ENCODE data around the gene DLEC1.
"Not testable (repeated sequence)": the region's sequence is repeated elsewhere in the genome, so short reads cannot be mapped to it uniquely, and the experiment has no call there.

Gene DLEC1

DNA sequence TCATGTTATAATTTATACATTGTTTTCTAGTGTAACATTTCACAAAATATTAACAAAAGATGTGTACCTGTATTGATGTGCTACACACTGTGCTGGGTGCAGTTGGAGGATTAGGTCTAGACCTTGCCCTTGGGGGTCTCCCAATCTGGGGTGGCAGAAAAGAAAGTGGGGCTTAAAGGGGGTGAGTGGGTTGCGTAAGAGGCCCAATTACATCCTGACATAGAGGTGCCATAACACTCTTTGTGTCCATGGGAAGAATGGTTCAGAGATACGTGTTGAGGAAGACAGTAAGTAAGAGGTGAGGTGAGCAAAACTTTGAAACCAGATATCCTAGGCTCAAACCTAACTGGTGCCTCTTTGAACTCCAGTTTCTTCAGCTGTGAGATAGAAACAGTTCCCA lies 31.0 kb downstream of the DLEC1 start:
- Mint-ChIP-seq H3K27me3 (ENCODE audit: low read depth) (peaks cover 8% of the 10 kb centered on the region), H3K9me3 (peaks cover 8% of the 10 kb centered on the region), H3K4me3 (no peak overlapping the region), H3K27ac (no peak overlapping the region), H3K4me1 (no peaks in the 10 kb centered on the region), H3K36me3 (ENCODE audit: low read depth) (peaks cover 4% of the 10 kb centered on the region)
- TF ChIP-seq, protein P1, sequence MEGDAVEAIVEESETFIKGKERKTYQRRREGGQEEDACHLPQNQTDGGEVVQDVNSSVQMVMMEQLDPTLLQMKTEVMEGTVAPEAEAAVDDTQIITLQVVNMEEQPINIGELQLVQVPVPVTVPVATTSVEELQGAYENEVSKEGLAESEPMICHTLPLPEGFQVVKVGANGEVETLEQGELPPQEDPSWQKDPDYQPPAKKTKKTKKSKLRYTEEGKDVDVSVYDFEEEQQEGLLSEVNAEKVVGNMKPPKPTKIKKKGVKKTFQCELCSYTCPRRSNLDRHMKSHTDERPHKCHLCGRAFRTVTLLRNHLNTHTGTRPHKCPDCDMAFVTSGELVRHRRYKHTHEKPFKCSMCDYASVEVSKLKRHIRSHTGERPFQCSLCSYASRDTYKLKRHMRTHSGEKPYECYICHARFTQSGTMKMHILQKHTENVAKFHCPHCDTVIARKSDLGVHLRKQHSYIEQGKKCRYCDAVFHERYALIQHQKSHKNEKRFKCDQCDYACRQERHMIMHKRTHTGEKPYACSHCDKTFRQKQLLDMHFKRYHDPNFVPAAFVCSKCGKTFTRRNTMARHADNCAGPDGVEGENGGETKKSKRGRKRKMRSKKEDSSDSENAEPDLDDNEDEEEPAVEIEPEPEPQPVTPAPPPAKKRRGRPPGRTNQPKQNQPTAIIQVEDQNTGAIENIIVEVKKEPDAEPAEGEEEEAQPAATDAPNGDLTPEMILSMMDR (IDR thresholded peaks at IDR 0.05; ENCODE audit: unreplicated experiment in 3 of 3) = no peak

GRCh38 chr3:38077073-38077472 lies 38.1 kb downstream of the DLEC1 start:
- H3K27ac Mint-ChIP-seq; H3K27me3 Mint-ChIP-seq (ENCODE audit: low read depth); H3K4me1 Mint-ChIP-seq; H3K4me3 Mint-ChIP-seq; H3K9me3 Mint-ChIP-seq; H3K36me3 Mint-ChIP-seq (ENCODE audit: low read depth): not testable (repeated sequence)

DNA sequence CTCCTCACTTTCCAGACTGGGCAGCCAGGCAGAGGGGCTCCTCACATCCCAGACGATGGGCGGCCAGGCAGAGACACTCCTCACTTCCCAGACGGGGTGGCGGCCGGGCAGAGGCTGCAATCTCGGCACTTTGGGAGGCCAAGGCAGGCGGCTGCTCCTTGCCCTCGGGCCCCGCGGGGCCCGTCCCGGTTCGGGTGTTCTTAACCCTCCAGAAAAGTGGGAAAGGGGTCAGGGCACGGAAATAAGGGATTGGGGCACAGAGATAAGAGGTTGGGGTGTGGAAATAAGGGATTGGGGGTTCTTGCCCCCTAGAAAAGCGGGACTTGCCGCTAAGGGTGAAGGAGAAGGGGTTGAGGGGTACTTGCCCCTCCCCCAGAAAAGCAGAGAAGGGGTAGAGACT lies 43.3 kb downstream of the DLEC1 start:
- peaks cover 23% of the 10 kb centered on the region for H3K9me3 Mint-ChIP-seq
- H3K4me1 Mint-ChIP-seq, H3K4me3 Mint-ChIP-seq, H3K27ac Mint-ChIP-seq: not testable (repeated sequence)
- H3K27me3 Mint-ChIP-seq (ENCODE audit: low read depth) = peaks cover 16% of the 10 kb centered on the region
- H3K36me3 Mint-ChIP-seq (ENCODE audit: low read depth) = peaks cover 20% of the 10 kb centered on the region

- not testable (repeated sequence) for H3K4me3 Mint-ChIP-seq, H3K4me1 Mint-ChIP-seq, H3K27ac Mint-ChIP-seq
- Mint-ChIP-seq H3K36me3 (ENCODE audit: low read depth) (peaks cover 20% of the 10 kb centered on the region), H3K27me3 (ENCODE audit: low read depth) (peaks cover 16% of the 10 kb centered on the region), H3K9me3 (peaks cover 23% of the 10 kb centered on the region)
These were observed 44.2 kb downstream of the DLEC1 start for GRCh38 chr3:38083254-38083653.

DNA sequence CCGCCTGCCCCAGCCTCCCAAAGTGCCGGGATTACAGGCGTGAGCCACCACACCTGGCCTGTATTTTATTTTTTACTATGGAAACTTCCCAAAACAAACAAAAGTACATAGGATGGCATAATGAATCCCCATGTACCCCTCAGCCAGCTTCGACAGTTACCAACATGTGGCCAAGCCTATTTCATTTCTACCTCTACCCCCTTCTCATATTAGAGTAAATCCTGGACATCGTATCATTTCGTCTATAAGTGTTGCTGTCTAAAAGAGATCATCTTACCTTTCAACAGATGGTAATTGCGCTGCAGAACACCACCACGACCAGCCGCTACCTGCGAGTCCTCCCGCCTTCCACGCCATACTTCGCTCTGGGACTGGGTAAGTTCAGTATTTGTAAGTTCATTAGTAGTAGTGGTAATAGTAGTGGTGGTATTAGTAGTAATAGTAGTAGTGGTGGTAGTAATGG lies 44.9 kb downstream of the DLEC1 start:
- H3K4me3 Mint-ChIP-seq = peak overlapping the region in 1 of 3 experiments; percentile 40
- peaks cover 20% of the 10 kb centered on the region for H3K36me3 Mint-ChIP-seq (ENCODE audit: low read depth)
- TF ChIP-seq, protein P1 (IDR thresholded peaks at IDR 0.05; ENCODE audit: unreplicated experiment in 3 of 3) = no peak
- H3K4me1 Mint-ChIP-seq = no peaks in the 10 kb centered on the region
- H3K27me3 Mint-ChIP-seq (ENCODE audit: low read depth) = peaks cover 16% of the 10 kb centered on the region
- H3K9me3 Mint-ChIP-seq = peaks cover 23% of the 10 kb centered on the region
- no peak overlapping the region for H3K27ac Mint-ChIP-seq

DNA sequence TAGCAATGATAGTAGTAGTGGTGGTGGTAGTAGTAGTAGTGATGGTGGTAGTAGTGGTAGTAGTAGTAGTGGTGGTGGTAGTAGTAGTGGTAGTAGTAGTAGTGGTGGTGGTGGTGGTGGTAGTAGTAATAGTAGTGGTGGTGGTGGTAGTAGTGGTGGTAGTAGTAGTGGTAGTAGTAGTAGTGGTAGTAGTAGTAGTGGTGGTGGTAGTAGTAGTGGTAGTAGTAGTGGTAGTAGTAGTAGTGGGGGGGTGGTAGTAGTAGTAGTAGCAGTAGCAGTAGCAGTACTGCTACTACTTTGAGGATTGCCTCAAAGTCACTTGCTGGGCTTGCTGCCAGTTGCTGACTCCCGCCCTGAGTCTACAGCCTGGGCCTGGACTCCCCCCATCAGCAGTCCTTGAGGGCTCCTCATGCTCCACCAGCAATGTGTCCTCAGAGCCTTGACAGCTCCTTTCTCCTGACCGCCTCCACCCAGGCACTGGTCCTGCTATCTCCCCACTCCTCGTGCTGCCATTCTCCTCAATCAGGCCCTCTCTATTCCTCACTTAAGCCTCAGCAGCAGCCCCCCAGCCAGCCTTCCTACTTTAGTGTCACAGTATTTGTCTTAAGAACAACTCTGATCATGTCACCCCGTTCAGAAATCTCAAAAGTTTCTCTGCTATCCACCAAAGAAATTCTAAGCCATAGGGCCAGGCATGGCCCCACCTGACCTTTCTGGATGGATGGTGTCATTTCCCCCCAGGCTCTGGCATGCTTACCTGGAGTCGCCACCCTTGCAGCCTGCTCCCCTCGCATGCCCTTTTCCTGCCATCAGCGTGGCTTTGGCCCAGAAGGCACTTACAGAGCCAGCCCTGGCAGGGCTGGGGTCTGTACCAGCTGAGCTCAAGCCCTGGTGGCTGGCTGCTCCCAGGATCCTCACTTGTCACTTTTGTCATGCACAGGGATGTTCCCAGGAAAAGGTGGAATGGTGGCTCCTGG lies 45.6 kb downstream of the DLEC1 start:
- Mint-ChIP-seq H3K9me3 (peaks cover 23% of the 10 kb centered on the region), H3K27me3 (ENCODE audit: low read depth) (peaks cover 14% of the 10 kb centered on the region), H3K4me1 (no peaks in the 10 kb centered on the region), H3K4me3 (peak overlapping the region in 1 of 3 experiments; percentile 40), H3K27ac (peak overlapping the region in 2 of 3 experiments; percentile 7 to 47), H3K36me3 (ENCODE audit: low read depth) (peaks cover 20% of the 10 kb centered on the region)
- TF ChIP-seq, protein P1 (IDR thresholded peaks at IDR 0.05; ENCODE audit: unreplicated experiment in 3 of 3) = no peak

DNA sequence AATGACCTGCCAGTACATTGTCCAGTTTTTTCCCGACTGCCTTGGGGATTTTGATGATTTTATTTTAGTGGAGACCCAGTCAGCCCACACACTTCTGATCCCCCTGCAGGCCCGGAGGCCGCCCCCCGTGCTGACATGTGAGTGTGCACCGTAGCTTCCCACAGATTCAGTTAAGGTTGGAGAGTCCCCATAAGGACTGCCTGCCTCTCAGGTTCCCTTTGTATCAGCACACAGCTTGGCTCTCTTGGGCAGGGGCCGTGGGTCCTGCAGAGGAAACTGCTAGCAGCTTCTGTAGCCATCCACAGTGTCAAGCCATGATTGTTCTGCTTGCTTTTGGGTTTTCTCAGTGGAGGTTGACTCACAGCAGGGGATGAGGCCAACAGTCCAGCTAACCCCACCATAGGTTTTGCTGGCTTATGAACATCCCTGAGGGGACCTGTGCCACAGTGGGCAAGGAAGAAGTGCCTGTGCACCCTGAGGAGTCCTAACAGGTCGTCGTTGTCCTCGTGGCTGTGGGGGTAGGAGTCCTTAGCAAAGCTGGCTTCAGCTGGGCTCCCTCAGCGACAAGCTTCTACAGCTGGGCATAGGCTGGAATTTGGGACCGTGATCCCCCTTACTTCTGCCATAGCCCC lies 46.4 kb downstream of the DLEC1 start:
- Mint-ChIP-seq H3K4me1 (no peaks in the 10 kb centered on the region), H3K4me3 (no peak overlapping the region), H3K27me3 (ENCODE audit: low read depth) (peaks cover 11% of the 10 kb centered on the region), H3K27ac (no peak overlapping the region), H3K36me3 (ENCODE audit: low read depth) (peaks cover 18% of the 10 kb centered on the region), H3K9me3 (peaks cover 22% of the 10 kb centered on the region)
- TF ChIP-seq, protein P1 (IDR thresholded peaks at IDR 0.05; ENCODE audit: unreplicated experiment in 3 of 3) = no peak
